Dedifferentiated amniotic fluid mesenchymal stem cell (primary cell): ENCODE measurements around the gene MCU.

Source experiments
- DNase-seq: peaks from one replicate; pipeline ENCODE4 v3.0.0-alpha.2; 2016; ENCODE audit errors: extremely low spot score

Gene MCU

DNA sequence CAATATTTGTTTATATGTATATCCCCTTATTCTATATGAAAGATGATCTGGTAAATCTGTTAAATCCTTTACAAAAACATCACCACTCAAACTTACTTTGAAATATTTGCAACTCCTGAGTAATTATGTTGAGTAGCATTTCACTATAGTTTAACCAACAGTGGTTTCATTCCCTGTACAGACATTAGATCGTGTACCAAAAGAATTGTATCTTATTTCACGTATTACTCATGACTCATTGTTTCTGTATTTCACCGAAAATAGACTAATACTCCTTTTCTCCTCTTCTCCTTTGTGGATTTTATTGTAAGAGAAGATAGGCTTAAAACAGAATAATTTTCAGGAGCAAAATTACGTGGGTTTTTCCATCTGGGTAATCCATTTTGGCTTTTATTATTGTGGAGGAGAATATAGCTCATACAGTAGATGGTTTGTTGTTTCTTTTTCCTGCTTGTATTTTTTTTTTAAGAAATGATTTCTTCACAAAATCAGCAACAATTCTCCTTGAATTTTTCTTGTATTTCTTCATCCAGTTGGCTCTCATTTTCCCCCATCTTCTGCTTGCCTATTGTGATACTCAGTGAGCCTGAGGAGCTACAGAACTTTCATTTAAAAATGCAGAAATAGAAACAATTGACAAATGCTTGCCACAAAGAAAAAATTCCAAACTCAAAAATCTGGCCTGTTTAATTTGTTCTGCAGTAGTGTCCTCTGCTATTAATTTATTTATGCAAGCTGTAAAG lies 111.0 kb downstream of the MCU start:
- DNase-seq = peak; percentile 54

DNA sequence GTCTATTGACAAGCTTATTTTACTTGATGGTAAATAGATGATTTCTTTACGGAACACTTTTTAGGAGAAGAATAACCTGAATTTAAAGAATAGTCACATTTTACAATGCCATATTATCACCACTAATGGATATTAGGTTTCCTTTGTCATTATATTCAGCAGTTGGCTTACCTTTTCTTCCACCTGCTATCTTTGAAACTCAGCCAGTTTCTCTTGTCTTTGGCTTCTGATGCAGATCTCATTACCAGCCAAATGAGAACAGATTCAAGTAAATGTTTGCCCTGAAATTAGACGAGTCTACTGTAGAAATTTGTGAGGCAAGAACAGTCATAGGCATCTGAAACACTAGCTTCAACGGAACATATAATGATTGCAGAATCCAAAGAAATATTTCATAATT lies 116.1 kb downstream of the MCU start:
- no peak for DNase-seq

DNA sequence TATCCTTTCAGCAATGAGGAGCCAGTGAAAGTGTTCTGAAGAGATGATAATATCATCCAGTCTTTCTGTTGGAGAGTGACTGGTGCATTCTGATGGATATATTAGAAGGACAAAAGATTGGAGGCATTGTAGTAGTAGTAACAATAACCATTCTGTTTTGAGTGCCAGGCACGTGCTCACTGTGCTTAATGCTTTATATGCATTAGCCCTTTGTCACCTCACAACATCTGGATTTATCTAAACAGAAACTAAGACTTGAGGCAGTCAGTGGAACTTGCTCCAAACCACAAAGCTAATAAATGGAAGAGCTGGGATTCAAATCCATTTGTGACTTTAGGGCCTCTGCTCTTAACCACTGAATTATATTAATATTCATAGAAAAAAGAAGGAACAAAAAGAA lies 117.1 kb downstream of the MCU start:
- DNase-seq = no peak

DNA sequence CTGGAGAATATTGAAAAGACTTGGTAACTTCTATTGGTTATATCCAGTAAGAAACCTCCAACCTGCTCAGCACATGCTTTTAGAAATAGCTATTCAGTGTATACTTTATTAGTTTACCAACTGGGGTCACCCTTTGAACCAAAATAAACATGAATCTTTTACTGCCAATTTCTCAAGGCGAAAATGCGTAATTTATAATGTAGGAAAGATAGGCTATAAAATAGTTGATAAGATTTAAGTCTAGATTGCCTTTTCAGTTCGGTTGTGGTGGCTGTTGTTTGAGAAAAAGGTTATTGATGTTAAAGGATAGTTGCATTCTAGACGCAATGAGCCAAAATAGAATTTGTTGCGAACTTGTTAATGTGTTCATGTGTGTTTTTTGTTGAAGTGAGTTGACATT lies 119.0 kb downstream of the MCU start:
- DNase-seq = no peak

DNA sequence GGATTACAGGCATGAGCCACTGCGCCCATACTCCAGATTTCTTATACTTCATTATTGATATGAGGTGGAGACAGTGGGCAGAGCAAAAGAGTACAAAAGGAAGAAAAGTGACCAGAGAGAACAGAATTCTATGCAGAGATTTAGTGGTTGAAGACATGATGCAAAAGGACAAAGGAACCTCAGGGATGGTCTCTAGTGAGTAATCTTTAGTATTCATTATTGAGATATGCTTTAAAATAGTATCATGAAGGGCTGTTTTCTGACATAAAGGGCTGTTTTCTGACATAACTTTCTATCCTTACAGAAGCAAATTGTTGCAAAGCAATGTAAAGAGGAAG lies 120.4 kb downstream of the MCU start:
- DNase-seq = no peak

DNA sequence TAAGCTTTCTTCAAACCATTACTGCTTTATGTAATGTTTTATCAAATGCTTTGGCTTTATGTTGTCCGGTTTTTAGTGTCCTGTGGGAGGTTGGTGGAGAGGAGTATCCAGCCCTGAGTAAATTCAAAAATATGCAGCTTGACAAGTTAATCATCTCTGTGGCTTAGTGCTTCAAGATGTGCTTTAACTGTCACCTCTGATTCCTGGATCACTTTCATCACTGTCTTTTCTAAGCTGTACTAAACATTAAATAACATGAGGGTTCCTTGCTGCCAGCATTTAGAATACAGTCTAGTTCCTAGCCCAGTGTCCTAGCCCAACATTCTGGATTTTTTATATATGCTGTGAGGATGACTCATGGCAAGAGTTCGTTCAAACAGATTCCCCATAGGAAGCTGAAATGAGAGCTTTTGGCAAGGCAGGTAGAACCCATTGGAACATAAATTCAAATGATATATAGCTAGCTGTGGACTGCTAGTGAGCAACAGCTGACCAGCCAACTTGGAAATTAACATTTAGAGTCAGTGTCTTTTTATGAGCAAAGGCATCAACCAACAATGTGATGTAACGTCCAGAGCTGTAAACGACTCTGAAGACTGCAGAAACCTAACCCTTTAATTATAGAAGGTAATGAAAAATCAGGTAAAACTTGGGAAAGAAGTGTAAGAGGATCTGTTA lies 120.9 kb downstream of the MCU start:
- DNase-seq = peak; percentile 61

DNA sequence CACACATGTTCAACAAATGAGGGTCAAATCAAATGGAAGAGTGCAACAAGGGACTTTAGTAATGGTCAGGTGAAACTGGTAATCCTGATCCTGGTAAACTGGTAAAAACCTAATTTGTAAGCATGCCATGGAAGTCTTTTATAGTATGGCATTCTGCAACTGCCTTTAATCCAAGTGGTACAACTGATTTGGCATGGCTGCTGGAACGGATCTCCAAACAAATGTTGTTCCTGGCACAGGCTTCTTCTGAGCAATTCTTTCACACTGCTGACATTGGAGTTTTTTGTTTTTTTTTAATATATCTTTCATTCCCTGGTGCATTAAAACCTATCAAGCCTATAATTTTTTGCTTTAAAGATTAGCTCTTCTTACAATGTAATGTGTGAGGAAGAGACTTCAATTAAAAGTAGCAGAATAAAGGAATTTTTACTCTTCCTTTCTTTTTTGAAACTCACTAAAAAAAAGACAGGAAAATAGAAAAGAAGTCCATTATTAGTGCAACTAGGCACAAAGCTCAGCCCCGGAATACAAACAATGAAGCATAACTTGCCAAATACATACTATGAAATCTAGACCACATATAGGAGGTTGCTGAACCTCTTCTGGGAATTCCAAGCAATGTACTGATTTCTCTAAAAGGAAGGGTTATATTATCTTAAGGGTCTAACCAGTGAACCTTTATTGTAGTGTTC lies 122.3 kb downstream of the MCU start:
- DNase-seq = no peak

DNA sequence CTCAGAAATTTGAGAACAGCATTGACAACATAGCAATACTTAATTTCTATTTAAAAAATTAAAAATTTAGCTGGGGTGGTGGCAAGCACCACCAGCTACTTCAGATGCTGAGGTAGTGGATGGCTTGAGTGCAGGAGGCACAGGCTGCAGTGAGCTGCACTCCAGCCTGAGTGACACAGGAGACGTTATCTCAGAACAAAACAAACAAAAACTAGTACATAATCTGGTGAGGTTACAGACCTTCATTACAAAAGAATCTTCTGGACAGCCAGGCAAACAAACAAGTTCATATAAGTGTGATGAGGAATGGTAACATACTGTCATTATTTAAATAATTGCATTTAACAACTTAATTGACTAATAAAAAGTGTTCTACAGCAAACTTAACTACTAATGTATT lies 124.6 kb downstream of the MCU start:
- no peak for DNase-seq

DNA sequence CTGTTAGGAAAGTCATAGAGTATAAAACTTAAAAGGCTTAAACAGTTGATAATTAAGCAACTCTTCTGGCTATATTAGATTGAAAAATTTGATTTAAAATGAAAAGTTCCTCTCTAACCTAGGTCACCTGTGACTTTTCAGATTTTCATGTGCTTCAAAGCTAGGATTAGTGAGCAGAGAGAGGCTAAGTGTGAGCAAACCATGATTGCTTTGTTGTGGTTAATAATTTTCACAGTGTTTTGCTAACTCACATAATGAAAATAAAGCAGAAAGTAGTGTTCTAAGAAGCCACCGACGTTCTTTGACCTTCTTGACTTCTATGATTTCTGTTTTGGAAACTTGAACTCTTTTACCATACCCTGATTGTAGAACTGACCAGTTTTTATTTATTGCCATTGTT lies 126.1 kb downstream of the MCU start:
- no peak for DNase-seq

DNA sequence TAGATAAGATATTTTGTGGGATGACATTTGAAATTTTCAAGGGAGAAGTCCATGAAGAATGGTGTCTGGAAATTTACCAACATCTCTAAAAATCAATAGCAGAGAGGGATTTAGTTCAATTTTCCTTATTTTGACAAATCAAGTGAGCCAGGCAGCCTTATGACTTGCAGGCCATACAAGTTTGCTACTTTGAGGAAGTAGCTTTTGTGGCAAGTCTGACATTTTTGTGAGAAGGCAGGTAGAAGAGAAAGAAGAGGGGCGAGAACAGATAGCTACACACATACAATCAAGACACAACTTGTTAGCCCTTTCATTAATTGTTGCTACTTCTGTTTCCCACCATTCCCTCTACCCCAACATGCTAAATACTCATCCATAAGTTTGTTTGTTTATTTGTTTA lies 127.1 kb downstream of the MCU start:
- no peak for DNase-seq

DNA sequence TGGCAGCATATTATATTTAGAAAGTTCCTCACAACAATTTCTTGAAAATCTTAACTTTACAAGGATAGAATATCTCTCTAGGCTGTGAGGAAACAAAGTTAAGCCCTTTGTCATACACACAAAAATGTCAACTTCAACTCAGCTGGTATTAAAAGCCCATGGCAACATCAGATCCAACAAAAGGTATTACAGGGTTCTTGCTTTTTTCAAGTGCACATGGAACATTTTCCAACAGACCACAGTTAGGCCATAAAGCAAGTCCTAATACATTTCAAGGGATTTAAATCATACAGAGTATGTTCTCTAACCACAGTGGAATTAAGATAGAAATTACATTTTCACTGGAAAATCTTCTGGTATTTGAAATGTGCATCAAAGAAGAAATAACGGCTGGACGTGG lies 129.7 kb downstream of the MCU start:
- peak; percentile 39 for DNase-seq

DNA sequence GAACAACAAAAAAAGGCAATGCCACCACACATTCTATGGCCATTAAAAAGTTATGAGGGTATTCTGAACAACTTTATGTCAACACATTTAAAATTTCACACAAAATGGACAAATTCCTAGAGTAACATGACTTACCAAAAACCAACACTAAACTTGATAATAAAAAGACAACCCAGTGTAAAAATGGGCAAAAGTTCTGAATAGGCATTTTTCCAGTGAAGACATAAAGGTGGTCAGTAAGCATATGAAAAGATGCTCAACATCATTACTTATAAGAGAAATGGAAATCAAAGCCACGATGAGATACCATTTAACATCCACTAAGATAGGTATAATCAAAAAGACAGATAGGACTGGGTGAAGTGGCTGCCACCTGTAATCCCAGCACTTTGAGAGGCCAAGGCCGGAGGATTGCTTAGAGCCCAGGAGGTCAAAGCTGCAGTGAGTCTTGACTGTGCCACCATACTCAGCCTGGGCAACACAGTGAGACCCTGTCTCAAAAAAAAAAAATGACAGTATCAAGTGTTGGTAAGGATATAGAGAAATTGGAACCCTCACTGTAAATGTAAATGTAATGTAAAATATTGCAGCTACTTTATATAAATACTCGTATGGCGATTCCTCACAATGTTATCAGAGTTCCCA lies 130.5 kb downstream of the MCU start:
- no peak for DNase-seq

DNA sequence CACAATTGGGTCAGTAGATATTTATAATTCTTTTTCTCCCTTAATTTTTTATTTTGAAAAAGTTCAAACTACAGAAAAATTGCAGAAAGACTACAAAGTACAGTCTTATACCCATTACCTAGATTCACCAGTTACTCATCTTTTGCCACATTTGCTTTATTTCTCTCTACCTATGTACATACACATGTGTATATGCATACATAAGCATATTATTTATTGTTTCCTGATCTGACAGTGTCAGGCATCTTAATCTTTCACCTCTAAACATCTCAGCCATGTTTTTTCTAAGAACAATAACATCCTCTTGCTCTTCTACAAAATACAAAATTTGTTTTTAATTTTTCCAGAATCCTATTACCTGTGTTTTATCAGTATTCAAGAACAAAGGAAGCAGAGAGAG lies 133.2 kb downstream of the MCU start:
- no peak for DNase-seq

DNA sequence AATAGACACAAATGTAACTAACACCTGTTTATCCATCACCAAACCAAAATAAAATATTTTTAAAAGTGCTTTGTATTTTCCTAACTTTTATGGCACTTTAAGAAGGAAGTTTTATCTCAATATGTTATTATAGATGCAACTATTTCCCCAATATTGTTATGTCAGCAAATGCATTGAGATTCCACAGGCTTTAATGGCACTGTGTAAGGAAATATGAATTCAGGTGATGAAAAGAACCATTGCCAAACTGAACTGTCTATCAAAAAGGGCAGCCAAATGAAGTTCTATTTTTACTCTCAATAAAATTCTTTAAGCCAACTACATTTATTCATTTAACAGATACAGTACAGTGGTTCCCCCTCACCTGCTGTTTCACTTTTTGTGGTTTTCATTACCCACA lies 134.4 kb downstream of the MCU start:
- no peak for DNase-seq

DNA sequence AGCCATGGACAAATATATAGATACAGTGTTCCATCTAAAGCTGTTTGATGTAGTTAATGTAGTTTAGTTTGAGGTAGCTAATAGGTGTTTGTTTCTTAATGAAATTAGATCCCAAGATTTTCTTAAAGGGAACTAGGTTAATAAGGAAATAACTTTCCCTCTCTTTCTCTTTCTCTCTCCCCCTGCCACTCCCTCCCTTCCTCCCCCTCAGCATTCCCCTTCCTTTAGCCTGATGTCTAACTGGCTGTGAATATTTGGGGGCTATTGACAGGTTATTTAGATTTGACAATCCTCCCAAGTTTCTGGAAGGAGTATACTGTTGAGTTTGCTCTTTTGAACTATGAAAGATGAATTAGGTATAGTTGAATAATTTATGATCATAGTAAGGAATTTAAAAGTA lies 136.4 kb downstream of the MCU start:
- DNase-seq = no peak

DNA sequence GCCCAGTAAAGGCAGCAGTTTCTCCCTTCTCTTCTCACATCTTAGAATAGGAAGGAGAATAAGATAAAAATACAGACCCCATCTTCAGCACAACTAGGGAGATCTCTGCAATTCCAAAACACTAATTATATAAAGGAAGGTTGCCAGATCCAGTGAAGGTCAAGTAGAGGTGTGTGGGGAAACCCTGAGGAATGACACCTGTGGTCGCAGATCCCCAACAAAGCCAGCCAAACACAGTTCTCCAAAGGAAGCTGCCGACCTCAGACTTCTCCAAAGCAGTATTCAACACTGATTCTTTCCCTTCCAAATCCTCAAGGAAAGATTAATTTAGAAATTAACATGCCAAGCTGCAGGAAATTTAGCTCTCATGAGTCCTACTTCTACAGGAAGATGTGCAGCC lies 138.7 kb downstream of the MCU start:
- no peak for DNase-seq

DNA sequence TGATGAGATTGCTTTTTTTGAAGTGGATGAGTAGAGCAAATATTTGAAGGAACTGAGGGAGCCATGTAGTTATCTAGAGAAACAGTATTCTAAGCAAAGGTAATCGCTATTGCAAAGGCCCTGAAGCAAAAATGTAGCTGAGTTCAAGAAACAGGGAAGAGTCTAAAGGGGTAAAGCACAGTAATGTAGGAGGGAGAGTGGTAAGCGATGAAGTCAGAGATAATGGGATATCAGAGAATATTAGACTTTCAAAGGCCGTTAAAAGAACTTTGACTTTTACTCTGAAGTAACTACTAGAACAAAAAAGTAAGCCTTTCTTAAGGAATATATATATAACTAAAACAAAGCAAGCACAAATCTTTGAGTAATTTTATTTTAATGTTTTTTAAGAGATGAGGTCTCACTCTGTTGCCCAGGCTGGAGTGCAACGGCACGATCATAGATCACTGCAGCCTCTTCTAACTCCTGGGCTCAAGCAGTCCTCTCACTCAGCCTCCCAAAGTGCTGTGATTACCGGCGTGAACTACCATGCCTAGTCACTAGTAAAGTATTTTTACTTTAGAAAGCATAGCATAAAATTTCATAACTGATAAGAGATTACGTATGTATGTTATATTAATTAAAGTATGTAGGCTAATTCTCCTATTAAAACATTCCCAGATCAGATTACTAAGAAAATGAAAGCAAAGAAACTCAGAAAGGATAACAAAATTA lies 139.9 kb downstream of the MCU start:
- DNase-seq = no peak

DNA sequence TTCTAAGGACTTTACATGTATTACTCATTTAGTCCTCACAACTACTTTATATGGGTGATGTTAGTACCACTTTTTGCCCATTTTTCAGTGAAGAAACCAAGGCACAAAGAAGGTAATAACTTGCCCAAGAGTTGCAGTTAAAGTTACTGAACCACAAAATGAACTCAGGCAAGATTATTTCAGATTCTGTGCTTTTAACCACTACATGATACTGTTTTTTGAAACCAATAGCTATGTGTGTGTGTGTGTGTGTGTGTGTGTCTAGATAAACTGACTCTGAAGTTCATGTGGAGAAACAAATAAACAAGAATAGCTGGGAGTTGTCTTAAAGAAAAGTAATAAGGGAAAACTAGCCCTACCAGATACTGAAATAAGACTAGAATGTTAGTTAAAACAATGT lies 140.8 kb downstream of the MCU start:
- DNase-seq = no peak

DNA sequence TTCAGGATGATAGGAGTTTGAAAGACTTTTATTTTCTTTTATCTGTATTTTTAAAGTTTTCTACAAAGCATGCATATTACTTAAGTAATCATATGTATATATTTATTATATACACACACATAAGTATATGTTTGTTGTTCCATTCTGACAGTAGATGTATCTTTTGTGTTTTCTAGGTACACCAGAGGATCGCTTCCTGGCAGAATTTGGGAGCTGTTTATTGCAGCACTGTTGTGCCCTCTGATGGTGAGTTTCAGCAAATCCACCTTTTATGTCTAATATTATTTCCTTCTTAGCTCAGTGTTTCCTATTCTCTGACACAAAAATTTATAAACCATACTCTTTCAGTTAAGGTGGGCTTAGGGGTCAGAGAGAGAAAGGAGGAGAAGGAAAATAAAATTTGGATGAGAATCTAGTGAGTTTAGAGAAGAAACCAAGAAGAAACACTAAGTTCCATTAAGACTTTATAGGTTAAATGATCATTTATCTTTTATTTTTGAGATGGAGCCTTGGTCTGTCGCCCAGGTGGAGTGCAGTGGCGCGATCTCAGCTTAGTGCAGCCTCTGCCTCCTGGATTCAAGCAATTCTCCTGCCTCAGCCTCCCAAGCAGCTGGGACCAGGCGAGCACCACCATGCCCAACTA lies 142.4 kb downstream of the MCU start:
- DNase-seq = peak; percentile 80

DNA sequence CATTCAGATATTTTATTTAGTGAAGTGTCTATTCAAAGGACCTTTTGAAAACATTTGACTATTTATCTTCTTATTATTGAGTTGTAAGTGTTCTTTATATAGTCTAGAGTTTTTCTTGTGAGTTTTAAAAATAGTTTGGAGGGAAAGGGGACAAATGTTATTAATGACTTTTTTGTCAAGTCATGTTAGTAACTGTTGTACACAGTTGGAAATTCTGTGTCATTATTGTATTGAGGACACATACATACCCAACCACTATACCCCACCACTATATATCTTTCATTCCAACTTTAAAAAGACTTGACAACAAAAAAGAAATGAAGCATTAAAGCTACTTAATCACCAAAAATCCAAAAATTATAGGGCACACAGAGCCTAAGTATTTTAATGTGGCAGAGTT lies 148.4 kb downstream of the MCU start:
- no peak for DNase-seq

DNA sequence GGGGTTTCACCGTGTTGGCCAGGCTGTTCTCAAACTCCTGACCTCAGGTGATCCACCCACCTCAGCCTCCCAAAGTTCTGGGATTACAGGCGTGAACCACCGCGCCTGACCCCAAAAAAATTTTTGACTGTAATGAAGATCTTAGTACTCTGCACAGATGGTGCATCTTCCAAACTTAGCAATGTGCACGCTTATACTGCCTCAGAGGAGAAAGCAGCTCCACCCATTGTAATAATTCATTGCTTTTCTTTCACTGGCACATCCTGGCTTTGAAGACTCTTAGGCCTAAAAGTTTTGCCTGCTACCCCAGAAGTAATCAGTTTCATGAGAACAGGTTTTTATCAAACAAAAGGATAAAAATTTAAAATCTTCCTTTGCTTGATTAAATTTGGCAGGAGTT lies 149.5 kb downstream of the MCU start:
- no peak for DNase-seq

DNA sequence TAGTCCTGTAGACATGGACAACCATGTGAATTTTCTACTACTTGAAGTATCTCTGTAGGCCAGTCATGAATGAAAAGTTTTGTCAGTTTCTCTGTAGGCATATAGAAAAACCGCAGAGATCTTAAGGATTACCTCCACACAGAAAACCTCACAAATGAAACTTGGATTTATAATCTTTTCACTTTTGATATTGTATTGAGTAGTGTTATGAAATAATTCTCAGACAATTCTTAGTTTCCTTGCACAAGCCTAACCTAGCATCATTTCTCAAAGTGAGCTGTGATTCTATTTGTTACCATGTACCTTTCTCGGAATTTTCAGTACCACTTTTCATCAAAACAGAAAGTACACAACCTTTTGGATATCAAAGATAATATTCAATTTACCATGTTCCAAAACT lies 150.2 kb downstream of the MCU start:
- DNase-seq = no peak
